ENCODE results near the gene KCTD21.

KCTD21 gene

GRCh38 chr11:78210000-78210608 is 21.7 kb upstream of the KCTD21 start:
- TF ChIP-seq REST (IDR thresholded peaks at IDR 0.05; ENCODE audit: insufficient read depth in 1 of 2, low read depth in 2 of 2, low read length in 2 of 2), result no peak
- no peak for TF ChIP-seq POLR2AphosphoS5 (IDR thresholded peaks at IDR 0.05; ENCODE audit: low read depth, low read length)
- TF ChIP-seq TAF1 (IDR thresholded peaks at IDR 0.05; ENCODE audit: borderline replicate concordance, insufficient read depth, low read length), result no peak
- no peak for TF ChIP-seq SIN3A (IDR thresholded peaks at IDR 0.05; ENCODE audit: borderline replicate concordance, insufficient read depth, low read length)
- no peak for TF ChIP-seq FOXP2 (optimal IDR thresholded peaks at IDR 0.05; ENCODE audit: borderline replicate concordance, extremely low read depth, extremely low read length, insufficient read depth)

DNA sequence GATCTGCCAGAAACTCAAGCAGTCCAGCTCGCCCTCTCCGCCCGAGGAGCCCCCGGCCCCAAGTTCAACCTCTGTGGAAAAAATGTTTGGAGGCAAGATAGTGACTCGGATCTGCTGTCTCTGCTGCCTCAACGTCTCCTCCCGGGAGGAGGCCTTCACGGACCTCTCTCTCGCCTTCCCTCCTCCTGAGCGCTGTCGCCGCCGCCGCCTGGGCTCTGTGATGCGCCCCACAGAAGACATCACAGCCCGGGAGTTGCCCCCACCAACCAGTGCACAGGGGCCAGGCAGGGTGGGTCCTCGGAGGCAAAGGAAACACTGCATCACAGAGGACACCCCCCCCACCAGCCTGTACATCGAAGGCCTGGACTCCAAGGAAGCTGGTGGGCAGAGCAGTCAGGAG is 21.1 kb upstream of the KCTD21 start:
- TF ChIP-seq TAF1 (IDR thresholded peaks at IDR 0.05; ENCODE audit: borderline replicate concordance, insufficient read depth, low read length) (no peak), FOXP2 (optimal IDR thresholded peaks at IDR 0.05; ENCODE audit: borderline replicate concordance, extremely low read depth, extremely low read length, insufficient read depth) (no peak), POLR2AphosphoS5 (IDR thresholded peaks at IDR 0.05; ENCODE audit: low read depth, low read length) (no peak), SIN3A (IDR thresholded peaks at IDR 0.05; ENCODE audit: borderline replicate concordance, insufficient read depth, low read length) (no peak), REST (IDR thresholded peaks at IDR 0.05; ENCODE audit: insufficient read depth in 1 of 2, low read depth in 2 of 2, low read length in 2 of 2) (no peak)

- TF ChIP-seq SIN3A (IDR thresholded peaks at IDR 0.05; ENCODE audit: borderline replicate concordance, insufficient read depth, low read length) (no peak), FOXP2 (optimal IDR thresholded peaks at IDR 0.05; ENCODE audit: borderline replicate concordance, extremely low read depth, extremely low read length, insufficient read depth) (no peak), POLR2AphosphoS5 (IDR thresholded peaks at IDR 0.05; ENCODE audit: low read depth, low read length) (no peak), TAF1 (IDR thresholded peaks at IDR 0.05; ENCODE audit: borderline replicate concordance, insufficient read depth, low read length) (no peak), REST (IDR thresholded peaks at IDR 0.05; ENCODE audit: insufficient read depth in 1 of 2, low read depth in 2 of 2, low read length in 2 of 2) (no peak)
Observed at GRCh38 chr11:78208257-78209165, 20.1 kb upstream of the KCTD21 start.

DNA sequence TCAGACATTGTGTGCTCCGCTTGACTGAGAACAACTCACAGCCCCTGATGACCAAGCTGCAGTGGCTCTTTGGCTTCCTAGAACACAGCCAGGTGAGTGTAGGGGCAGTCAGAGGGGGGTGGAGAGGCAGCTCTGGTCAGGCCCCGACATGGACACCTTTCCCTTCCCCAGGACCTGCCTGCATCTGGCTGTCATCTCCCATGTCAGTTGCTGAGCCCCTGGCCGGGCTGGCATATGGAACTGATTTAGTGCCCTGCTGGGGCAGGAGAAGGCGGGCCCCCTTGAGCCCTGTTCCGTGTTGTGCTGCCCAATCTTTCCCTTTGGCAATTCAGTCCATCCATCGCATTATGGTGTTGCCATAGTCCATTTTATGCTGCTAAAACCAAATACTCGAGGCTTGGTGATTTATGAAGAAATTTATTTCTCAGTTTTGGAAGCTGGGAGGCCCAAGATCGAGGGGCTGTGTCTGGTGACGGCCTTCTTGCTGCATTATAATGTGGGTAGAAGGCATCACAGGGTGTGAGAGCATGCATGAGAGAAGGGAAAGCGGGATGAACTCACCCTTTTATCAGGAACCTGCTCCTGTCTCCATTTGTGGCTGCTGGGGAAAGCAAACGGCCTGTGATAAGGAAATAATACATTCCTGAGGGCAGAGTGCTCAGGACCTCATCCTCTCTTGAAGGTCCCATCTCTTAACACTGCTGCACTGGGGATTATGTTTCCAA is 19.3 kb upstream of the KCTD21 start:
- no peak for TF ChIP-seq REST (IDR thresholded peaks at IDR 0.05; ENCODE audit: insufficient read depth in 1 of 2, low read depth in 2 of 2, low read length in 2 of 2)
- TF ChIP-seq SIN3A (IDR thresholded peaks at IDR 0.05; ENCODE audit: borderline replicate concordance, insufficient read depth, low read length), result no peak
- no peak for TF ChIP-seq POLR2AphosphoS5 (IDR thresholded peaks at IDR 0.05; ENCODE audit: low read depth, low read length)
